Measurements from ENCODE around the gene RAMACL. TPM values are rescaled to one million over a fixed set of nuclear protein-coding genes. Genes with fewer than 3 reads are reported as not detected.

RAMACL gene
- total RNA-seq, 2 experiments from 2014 or later, result 0.17 to 0.59 TPM

DNA sequence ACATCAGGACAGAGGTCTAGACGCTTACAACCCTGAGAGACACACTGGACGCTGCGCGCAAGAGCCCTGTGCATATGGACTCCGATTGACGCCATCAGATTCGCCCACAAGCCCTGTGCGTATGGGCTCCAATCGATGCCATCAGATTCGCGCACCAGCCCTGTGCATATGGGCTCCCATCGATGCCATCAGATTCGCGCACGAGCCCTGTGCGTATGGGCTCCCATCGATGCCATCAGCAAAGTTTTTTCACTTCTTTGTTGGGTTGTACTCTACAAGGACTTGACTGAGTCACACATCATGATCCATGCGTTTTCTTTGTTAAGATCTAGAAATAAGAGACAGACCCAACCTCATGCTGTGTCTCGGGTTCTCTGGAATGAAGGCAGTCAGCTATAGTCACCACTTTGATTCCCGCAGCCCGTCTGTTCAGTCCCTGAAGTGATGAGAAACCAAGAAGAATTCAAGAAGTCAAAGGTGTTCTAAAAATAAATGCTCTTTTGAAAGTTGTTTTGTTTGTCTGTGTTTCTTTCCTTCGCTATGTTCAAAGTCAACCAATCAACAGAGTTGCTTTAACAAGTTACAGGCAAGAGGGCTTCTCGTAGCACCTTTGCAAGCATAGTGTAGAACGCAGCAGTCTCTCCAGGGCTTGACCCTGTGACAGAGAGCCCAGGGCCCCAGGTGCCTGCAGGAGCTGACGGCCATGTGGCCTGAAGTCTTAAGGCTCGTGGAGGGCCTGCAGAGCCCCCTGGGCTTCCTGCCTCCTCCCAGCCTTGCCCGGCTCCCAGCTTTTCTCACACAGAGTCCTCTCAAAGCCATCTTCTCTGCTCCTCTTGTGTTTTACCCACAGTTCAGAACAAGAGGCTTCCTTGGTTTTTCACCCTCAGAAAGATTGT lies 32.6 kb upstream of the RAMACL start:
- CTCF ChIA-PET, result no interaction called here
- POLR2A ChIA-PET, result no interaction called here

GRCh38 chr6:166618251-166618650 lies 31.8 kb upstream of the RAMACL start:
- ChIA-PET POLR2A (no interaction called here), CTCF (no interaction called here)

DNA sequence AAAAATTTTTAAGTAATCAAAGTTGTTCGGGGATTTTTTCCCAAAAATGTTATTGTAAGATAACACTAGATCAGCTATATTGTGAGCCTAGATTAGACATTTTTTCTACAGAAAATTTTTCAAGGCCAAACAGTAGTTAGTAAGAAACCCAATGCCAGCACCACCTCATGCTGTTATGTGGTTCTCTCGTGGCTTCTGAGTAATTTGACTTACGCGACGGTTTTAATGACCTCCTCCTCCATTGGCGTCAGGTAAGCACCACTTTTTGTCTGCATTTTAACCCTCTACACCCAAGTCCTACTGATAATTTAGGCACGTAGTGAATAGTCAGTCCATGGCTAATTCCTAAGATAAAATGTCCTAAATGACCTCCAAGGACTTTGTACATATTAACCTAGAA lies 30.9 kb upstream of the RAMACL start:
- ChIA-PET POLR2A (no interaction called here), CTCF (no interaction called here)

GRCh38 chr6:166616261-166617238 lies 30.1 kb upstream of the RAMACL start:
- CTCF ChIA-PET, result no interaction called here
- POLR2A ChIA-PET, result no interaction called here

DNA sequence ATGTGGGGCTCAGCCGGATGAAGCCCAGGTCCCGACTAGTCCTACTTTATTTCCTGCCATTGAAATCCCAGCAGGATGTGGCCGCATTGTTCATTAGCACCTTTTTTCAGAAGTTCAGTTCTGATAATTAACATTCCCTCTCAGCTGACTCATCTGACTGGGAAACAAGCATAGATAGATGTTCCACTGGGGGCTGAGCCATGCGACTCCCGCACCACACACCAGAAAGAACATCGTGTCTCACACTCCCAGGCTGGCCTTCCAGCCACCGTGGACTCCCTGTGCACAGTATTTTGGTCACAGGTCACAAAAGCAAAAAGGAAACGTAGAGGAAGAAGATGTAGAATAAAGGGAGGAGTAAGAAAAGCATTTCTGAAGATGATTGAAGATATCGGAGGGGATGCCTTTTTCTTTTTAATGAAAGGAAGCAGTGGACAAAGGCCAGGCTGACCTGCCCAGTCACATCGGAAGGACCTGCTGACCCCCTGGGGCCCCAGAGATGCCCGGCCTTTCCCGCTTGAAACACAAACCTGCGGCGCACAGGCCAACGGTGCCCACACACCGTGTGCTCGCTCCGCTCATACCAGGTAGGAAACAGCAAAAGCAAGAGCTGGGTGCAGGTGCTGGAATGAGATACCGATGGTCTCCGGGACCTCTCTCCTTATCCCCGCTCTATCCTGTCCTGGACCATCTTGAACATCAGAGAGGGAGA lies 28.7 kb upstream of the RAMACL start:
- ChIA-PET CTCF (no interaction called here), POLR2A (no interaction called here)

- POLR2A ChIA-PET, result no interaction called here
- CTCF ChIA-PET, result no interaction called here
Measured at GRCh38 chr6:166614589-166614988, 28.1 kb upstream of the RAMACL start.

DNA sequence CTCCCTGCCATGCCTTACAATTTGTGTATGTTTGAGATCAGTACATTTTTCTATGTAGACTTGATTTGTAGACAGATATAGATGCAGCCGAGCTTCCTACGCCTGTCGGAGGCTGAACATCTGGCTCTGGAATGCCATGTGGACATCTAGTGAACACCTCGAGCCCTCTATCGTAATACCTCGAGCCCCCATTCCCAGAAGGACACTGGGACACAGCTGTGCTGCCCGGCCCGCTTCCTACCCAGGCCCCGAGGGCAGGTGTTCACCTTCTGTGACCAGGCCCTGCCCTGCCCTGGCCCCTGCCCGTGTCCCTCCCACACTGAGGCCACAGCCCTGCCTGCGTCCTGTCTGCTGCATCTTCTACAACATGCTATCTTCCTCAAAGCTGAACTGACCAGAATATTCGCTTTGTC lies 27.7 kb upstream of the RAMACL start:
- POLR2A ChIA-PET, result no interaction called here
- CTCF ChIA-PET, result no interaction called here

DNA sequence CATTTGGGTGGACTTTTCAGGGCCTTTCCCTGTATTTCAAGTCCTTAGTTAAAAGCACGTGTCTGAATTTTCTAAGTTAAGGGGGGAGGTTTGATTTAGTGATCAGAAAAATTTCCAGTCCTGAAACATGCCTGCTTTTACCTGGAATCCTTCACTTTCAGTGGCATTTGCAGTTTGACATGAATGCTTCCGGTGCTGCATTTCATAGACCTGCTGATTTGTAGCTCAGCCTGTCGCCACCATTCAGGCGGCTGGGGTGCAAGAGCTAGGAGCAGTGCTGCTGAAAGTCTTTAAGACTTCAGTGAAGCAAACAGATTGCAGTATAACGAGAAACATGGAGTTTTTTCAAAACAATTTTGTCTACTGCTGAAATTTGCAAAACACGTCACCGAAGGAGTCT lies 26.5 kb upstream of the RAMACL start:
- CTCF ChIA-PET, result interaction anchor here (1.8 kb wide), 1 partner anchor 12 kb away, joined by 4 read pairs; no protein-coding TSS in a partner anchor
- POLR2A ChIA-PET, result no interaction called here

GRCh38 chr6:166612471-166612881 lies 26.0 kb upstream of the RAMACL start:
- POLR2A ChIA-PET, result no interaction called here
- CTCF ChIA-PET, result interaction anchor here (1.8 kb wide), 1 partner anchor 11 kb away, joined by 4 read pairs; no protein-coding TSS in a partner anchor

- ChIA-PET CTCF (no interaction called here), POLR2A (no interaction called here)
Measured at GRCh38 chr6:166611631-166612030, 25.2 kb upstream of the RAMACL start.

DNA sequence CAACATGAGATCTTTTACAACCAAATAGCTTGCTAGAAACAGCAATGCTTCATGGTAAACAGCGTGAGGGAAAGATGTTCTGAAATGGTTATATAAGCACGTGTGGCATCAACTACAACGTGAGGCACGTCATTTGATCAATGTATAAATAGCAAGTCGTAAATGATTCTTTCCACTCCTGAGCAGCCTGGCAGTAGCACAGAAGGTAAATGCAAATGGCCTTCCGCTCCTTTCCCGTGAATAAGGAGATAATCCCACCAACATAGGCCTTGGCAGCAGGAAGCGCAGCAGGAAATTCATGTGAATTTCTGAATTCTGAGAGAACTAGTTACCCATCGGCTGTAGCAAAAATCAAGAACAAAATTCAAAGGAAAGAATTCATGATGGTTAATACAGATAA lies 23.6 kb upstream of the RAMACL start:
- CTCF ChIA-PET, result no interaction called here
- POLR2A ChIA-PET, result no interaction called here

DNA sequence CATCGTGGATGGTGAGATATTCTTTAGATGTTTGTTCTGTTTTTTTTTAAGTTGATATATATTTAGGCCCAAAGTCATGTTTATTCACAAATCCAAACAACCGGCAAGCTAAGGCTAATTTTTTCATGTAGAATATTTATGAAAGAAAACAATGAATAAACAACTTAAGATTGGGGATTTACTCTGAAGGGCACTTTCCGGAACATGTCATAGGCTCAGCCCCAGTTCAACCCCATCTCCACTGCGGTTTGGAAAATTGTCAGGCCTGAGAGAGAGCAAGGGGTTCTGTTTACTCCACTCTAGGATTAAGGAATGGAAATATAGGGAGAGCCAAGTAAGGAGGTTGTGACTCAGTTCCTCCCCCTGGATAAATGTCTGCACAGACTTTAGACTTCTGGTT lies 22.3 kb upstream of the RAMACL start:
- CTCF ChIA-PET, result no interaction called here
- POLR2A ChIA-PET, result no interaction called here

DNA sequence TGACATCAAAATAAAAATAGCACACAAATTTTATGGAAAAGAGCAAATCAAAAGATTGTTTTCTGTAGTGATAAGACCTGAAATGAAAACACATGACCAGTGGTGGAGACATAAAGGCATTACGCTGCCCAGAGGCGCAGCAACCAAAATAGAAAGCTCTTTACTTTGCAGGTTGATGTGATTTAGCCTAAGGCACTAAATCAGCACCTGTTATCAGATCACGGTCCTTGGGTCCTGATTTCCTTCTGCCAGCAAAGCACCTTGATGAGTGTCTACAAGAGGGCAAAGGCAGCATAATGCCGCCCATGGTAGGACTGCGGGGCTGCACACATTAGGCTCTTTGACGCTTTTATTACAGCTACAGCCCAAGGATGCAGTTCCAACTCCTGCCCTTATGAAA lies 19.3 kb upstream of the RAMACL start:
- ChIA-PET CTCF (no interaction called here), POLR2A (no interaction called here)

- ChIA-PET POLR2A (no interaction called here), CTCF (no interaction called here)
Measured at GRCh38 chr6:166604911-166605310, 18.4 kb upstream of the RAMACL start.

GRCh38 chr6:166604328-166604727 lies 17.9 kb upstream of the RAMACL start:
- POLR2A ChIA-PET, result no interaction called here
- CTCF ChIA-PET, result no interaction called here

DNA sequence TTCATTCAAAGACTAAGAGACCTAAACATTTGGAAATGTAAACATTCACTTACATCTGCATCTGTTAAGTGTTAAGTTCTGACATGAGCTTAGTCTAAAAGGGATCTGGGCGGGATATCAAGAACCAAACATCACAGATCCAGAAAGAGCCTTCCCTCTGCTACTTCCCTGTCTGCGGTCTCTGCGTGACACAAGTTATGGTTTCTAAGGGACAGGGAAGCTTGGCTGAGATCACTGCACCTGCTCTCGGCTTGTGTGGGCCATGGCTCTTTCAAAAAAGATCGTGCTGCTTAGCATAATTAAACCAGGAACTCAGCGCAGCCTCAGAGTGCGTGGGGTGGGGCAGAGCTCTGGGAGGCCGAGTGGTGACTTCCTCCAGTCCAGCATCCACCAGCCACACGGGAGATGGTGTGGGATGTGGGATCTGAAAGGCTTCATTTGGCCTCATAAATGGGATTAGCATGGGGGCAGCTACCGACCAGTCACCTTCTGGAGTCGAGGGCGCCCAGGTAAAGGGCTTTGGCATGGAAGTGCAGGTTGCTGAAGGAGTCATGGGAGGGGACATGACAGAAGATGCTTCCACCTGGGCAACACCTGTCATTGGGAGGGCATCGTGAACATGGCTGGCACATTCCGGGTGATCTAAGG lies 16.7 kb upstream of the RAMACL start:
- CTCF ChIA-PET, result interaction anchor here (1.2 kb wide), 1 partner anchor 53 kb away, joined by 3 read pairs; no protein-coding TSS in a partner anchor

DNA sequence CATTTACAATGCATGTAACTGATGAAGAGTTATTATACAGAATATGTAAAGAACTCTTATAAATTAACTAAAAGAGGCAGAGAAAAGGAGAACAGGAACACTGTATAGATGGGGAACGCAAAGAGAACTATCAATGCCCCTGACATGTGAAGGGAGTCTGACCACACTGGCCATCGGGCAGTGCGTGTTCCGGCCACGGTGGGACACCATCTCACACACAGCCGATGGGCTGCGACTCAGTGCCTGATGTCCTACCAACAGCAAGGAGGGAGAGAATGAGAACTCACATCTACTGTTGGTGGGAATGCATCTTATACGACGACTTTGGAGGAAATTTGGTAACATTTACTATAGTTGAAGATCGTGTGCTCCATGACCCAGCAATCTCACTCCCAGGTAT lies 15.5 kb upstream of the RAMACL start:
- ChIA-PET CTCF (interaction anchor here (1.0 kb wide), 1 partner anchor 11 kb away, joined by 4 read pairs; no protein-coding TSS in a partner anchor), POLR2A (no interaction called here)

More for the DNA sequence above, 16.7 kb upstream of the RAMACL start:
- POLR2A ChIA-PET, result no interaction called here

- CTCF ChIA-PET, result interaction anchor here (1.0 kb wide), 1 partner anchor 12 kb away, joined by 4 read pairs; no protein-coding TSS in a partner anchor
Measured at GRCh38 chr6:166600931-166601330, 14.5 kb upstream of the RAMACL start.

GRCh38 chr6:166599205-166599604 lies 12.7 kb upstream of the RAMACL start:
- CTCF ChIA-PET, result no interaction called here
- POLR2A ChIA-PET, result no interaction called here

More at GRCh38 chr6:166600931-166601330, 14.5 kb upstream of the RAMACL start:
- POLR2A ChIA-PET, result no interaction called here
